ENCODE measurements around the gene SOX6.

DNA sequence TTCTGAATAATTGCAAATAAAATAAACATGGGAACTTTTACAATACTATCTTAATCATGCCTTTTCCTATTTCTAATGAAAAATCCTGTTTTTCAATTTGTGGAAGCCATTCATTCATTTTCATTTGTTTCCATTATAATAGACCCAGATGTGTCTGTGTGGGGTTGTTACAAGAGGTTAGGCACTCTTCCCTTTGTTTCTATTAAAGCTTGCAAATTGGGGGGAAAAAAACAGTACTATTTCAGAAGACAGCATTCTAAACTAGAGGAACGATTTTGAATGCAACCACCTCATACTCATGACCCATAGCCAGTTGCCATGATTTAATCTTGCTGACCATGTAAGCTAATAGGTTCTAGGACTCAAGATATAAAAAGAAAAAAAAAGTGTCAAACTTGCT is 175.5 kb downstream of the SOX6 start:
- TF ChIP-seq TAF1 (IDR thresholded peaks at IDR 0.05; ENCODE audit: borderline replicate concordance, insufficient read depth, low read length) (no peak), REST (IDR thresholded peaks at IDR 0.05; ENCODE audit: insufficient read depth in 1 of 2, low read depth in 2 of 2, low read length in 2 of 2) (no peak), POLR2AphosphoS5 (IDR thresholded peaks at IDR 0.05; ENCODE audit: low read depth, low read length) (no peak), SIN3A (IDR thresholded peaks at IDR 0.05; ENCODE audit: borderline replicate concordance, insufficient read depth, low read length) (no peak)
